Left colon (tissue), 2 donors: Measurements from ENCODE around the gene GRAMD2A. TPM values are rescaled to one million over a fixed set of nuclear protein-coding genes. Genes with fewer than 3 reads are reported as not detected.
A peak's percentile ranks its signal among the peaks of the same experiment; 100 is the strongest.

ENCODE experiments used
- ATAC-seq: fragments of 200-7000 bp; cut with Tn5 transposase; one replicate; pipeline ENCODE4 v1.9.1; 2020; ENCODE audit warnings: mild to moderate bottlenecking, moderate library complexity
- DNase-seq, 2 donors: peaks; one replicate each; pipeline ENCODE4 v3.0.0-alpha.2; 2020
- intact Hi-C, 2 donors: fragments of 100-400 bp; cut with DNase I in 1 of 2; cut with micrococcal nuclease in 1 of 2; formaldehyde crosslinking; loops; one replicate each; pipeline versions ENCODE4 v1.11.2 to v1.14.0; 2022; cut with DNase I, micrococcal nuclease
- total RNA-seq, 2 donors: library from RNA; stranded (reverse); fragmentation: NEBNext Ultra II Directional; extraction: Animal tissue kit (Norgen Biotek cat#: 25700); gene quantifications; one replicate each; pipeline ENCODE4 v1.2.1, GENCODE V29; 2021
- donor health status: DM: no; HTN: no; CAD: no.
- donor health status: DM: yes; HTN: yes; CAD: no.

The GRAMD2A gene
- total RNA-seq, 2 donors from 2014 or later: 1.0 to 6.3 TPM

DNA sequence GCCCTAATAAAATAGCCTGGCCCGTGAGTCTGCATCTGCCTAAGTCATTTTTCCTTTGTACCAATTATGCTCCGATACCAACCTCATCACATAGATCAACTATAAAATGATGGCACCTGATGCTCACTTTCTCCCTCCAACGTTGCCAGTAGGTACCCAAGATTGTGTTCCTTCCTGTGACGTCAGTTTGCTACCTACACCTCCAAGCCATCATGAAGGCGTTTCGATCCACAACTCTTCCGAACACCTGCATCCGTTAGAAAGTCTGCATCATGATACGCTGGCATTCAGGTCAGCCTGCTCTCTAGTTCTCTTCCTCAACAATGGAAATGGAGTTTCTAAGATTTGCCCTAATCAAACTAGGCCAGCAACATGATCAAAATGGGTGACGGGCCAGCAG, 25.7 kb upstream of the GRAMD2A start:
- intact Hi-C loops: no loop called here
- ATAC-seq (no peak), DNase-seq (no peak)

GRCh38 chr15:72222393-72222792, 24.8 kb upstream of the GRAMD2A start:
- DNase-seq (peak in 1 of 2 donors; percentile 47), ATAC-seq (peak; percentile 62)
- intact Hi-C loops: no loop called here

DNA sequence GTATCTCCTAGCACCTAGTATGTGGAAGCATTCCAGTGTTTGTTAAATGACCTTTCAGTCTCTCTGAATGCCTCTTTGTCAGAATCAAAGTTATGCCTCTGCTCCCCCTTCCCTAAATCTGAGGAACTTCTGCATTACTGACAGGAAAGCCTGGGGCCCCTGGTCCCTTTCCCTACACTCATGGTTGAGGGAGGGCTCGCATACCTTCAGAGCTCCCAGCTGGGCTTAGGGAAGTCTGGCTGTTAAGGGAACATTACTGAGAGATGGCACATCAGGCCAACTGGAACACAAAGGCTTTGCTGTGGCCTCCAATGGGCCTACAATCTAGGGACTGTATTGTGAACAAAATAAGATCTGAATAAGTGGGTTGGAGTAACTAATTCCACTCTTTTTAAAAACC, 23.1 kb upstream of the GRAMD2A start:
- DNase-seq: no peak
- ATAC-seq: no peak
- intact Hi-C loops: no loop called here

DNA sequence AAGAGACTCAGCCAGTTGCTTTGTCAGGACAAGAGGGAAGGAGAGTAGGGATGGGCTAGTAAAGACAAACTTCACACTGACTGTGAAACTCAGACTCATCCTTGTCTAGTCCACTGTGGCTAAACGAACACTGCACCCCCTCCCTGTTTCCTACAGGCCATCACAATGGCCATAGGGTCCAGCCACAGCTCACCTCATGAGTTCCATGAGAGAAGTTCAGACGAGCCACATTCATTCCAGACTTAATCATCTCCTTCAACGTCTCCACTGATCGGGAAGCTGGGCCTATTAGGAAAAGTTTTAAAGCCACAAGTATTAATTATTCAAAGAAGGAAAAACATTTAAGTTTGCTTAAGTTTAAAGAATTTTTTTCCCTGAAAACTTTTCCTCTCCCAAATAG, 19.6 kb upstream of the GRAMD2A start:
- no peak for DNase-seq
- no peak for ATAC-seq
- intact Hi-C loops: no loop called here

- DNase-seq (no peak), ATAC-seq (no peak)
- intact Hi-C loops: no loop called here
Observed at GRCh38 chr15:72216079-72216478, 18.5 kb upstream of the GRAMD2A start.

DNA sequence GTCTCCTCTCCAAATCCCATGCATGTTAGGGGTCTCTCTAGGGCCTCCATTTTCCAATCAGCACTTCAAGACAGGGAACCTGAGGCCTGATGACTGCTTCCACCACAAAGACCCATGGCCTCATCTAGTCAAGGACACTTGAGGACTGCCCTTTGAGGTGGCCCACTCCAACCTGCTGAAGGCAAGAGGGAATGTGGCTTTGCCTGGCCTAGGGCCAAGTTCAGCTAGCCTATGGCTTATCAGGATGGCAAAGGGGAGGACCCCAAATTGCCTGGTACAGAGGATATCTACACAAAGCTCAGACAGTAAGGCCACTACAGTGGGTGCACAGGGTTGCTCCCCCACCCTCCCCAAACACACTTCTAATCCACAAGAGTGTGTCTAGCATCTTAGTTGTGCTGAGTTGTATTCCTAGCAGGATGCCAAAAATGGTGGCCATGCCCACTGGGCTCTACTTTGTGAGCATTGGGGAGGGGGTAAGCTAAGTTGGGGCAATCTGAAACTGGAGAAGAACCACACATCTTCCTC, 10.0 kb upstream of the GRAMD2A start:
- ATAC-seq (no peak), DNase-seq (no peak)
- intact Hi-C loops: no loop called here

GRCh38 chr15:72206677-72207000, 9.1 kb upstream of the GRAMD2A start:
- DNase-seq (no peak), ATAC-seq (no peak)
- intact Hi-C loops: no loop called here

GRCh38 chr15:72205896-72206676, 8.5 kb upstream of the GRAMD2A start:
- no peak for ATAC-seq
- DNase-seq: no peak
- intact Hi-C loops: no loop called here

GRCh38 chr15:72205273-72205672, 7.7 kb upstream of the GRAMD2A start:
- intact Hi-C loops: no loop called here
- DNase-seq (no peak), ATAC-seq (no peak)

DNA sequence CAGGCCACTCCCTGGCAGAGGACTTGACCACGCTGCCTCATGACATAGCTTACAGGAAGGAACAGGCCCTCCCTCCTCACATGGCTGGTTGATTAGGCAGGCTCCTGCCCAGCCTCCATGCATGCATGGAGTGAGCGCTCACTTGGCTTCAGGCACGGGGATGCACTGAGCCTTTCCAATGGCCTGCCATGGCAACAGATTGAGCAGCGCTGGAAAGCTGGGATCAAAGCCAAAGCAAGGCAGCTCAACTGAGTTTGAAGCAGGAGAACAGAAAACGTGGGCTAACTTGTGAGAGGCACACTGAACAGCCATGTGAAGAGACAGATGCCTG, 5.9 kb upstream of the GRAMD2A start:
- ATAC-seq: no peak
- DNase-seq: peak; percentile 6 to 47
- intact Hi-C loops: no loop called here

DNA sequence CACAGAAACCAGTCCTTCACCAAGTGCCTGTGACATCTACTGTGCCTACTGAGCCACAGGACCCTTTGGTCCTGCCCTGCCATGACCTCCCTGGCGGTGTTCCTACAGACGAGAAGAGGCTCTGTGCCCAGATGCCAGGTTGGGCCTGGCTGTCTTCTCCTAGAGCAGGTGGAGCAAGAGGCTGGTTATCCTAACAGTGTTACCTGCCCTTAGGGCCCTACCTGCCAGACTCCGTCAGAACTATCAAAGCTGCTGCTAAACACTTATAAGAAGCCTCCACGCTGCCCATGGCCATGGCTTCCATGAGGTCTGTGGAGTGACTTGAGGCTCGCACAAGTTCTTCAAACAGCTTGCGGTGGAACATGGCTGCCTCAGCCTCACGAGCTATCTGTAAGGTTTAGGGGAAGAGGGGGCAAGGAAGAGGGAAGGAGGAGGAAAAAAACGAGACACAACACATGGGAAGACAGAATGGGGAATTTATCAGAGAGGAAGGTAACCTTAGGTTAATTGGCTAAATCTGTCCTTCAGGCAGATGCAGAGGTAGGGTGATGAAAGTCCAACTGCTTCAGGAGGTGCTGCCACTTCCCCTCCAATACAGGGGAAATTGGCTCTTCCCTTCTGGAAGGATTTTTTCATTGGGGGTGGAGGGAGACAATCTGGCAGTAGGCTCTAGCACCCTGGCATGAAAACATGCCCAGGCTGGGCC, 5.4 kb upstream of the GRAMD2A start:
- DNase-seq (no peak), ATAC-seq (no peak)
- intact Hi-C loops: no loop called here

DNA sequence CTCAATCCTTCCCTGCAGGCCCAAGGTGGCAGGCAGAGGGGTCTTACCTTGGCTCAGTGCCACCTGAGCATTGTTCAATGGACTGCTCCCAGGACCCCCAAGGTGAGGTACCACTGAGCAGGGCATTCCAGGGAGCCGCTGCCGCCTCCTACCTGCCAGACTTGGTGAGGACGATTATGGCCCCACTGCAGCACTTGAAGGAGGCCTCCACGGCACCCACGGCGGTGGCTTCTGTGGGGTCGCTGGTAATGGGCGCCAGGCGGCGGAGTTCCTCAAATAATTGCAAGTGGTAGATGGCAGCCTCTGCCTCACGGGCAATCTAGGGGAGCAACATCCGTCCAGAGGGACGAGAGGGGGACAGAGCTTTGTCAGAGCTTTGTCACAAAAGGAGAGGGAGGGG, 4.7 kb upstream of the GRAMD2A start:
- DNase-seq (no peak), ATAC-seq (no peak)

DNA sequence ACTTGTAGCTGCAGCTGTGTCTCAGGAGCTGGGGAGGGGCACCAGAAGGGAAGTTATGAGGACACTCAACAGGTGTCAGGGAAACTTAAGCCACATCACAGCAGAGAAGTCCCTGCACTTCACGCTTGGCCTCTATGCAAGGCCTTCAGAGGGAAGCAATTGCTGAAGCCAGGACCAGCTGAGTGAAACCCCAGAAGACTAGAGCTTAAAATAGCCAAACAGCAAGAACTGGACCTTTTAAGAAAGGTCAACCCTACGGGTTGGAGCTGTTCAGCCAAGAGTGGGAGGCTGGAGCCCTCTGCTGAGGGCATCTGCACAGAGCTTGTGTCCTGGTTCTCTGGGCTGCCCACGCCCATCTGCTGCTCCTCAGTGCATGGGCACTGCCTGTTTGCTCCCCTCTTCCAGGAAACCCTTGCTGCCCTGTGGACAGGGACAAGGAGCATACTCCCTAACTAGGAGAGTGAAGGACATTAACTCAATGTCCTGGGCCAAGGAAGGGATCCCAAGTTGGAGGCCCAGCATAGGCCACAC, 3.9 kb upstream of the GRAMD2A start:
- intact Hi-C loops: no loop called here
- ATAC-seq: no peak
- DNase-seq: no peak

More for the DNA sequence above, 4.7 kb upstream of the GRAMD2A start:
- intact Hi-C loops: no loop called here

DNA sequence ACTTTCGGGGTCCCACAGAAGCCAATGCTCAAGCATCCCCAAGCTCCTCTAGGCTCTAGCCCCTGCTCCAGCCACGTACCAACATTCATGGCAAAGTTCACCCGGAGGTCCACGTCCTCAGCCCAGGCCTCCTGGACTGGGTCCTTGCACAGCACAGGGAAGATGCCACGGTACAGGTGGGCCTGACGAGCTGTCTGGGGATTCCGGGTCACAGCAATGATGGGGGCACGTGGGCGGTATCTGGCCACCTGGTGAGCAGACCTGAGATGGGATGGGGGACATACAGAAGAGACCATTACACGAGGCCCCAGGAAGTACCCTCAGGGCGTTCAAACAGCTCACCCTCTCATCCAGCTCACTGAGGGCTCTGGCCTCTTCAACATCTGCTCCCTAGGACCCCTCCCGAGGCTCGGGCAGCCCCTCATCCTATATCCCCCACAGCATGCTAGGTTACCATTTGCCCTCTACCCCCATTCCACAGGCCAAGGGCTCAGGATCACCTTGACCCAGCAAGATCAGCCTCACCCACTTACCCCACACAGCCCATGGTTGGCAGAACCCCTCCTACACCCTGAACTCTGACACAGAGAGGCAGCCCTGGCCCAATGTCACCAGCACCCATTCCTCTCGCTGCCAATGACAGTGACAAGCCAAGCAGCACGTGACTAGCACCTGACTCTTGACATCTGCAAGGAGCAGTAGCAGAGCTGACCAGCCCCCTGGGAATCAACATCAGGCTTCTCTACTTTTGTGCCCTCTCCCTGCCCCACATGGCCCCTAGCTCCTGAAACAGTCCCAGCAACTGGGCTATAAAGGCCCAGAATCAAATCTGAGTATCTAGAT, 3.0 kb upstream of the GRAMD2A start:
- DNase-seq: no peak
- intact Hi-C loops: no loop called here
- ATAC-seq: no peak

- DNase-seq: peak; percentile 82
- intact Hi-C loops: loop anchor here in 1 of 2 donors (10.0 kb wide), 1 partner anchor 75 kb away; the partner anchor contains the start of gene PARP6
- peak; percentile 87 for ATAC-seq
Observed at GRCh38 chr15:72199721-72200212, 2.2 kb upstream of the GRAMD2A start.

DNA sequence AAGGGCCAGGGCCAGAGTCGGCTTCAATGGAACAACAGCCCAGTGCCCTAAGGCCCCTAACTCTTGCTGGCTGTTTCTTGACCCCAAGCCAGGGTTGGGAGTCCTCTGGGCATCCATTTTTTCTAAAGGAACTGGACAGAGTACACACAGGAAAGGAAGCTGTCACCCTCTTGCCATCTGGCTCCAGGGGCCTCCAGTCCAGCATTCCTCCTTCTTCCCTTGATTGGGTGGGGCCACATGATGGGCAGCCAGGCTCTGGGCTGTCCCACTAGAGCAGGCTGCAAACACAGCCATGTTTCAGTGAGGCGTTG, 1.6 kb upstream of the GRAMD2A start:
- no peak for DNase-seq
- intact Hi-C loops: loop anchor here in 1 of 2 donors (10.0 kb wide), 1 partner anchor 76 kb away; the partner anchor contains the start of gene PARP6
- ATAC-seq: no peak

GRCh38 chr15:72198356-72199204, 993 bp upstream of the GRAMD2A start:
- no peak for DNase-seq
- ATAC-seq: peak; percentile 3
- intact Hi-C loops: loop anchor here in 1 of 2 donors (10.0 kb wide), 1 partner anchor 76 kb away; the partner anchor contains the start of gene PARP6

- no peak for ATAC-seq
- DNase-seq: no peak
- intact Hi-C loops: loop anchor here in 1 of 2 donors (10.0 kb wide), 1 partner anchor 78 kb away; the partner anchor contains the start of gene PARP6
Observed at GRCh38 chr15:72197041-72197459, 537 bp downstream of the GRAMD2A start.
